A673 (cell line): Measurements from ENCODE around the gene S1PR4. TPM values are rescaled to one million over a fixed set of nuclear protein-coding genes. Genes with fewer than 3 reads are reported as not detected.

ENCODE experiments used
- BruUV-seq: library from RNA; stranded (reverse); fragments of 400-500 nt; replicated peaks from 2 replicates; lab custom pipeline; 2021; lab: Mats Ljungman, UMichigan
- CTCF ChIA-PET: fragments of 300-600 bp; sonication (Branson Sonifier 250); formaldehyde crosslinking; loops from one replicate; lab custom pipeline; 2022; ENCODE audit warnings: antibody characterized with exemption; lab: Charles Lee
- POLR2A ChIA-PET: fragments of 300-600 bp; sonication (Branson Sonifier 250); formaldehyde crosslinking; loops from one replicate; lab custom pipeline; 2022; ENCODE audit warnings: antibody characterized with exemption; ENCODE audit not compliant: low non-redundant PET; lab: Charles Lee
- DNase-seq: peaks from one replicate; pipeline ENCODE4 v3.0.0-alpha.2; 2015; ENCODE audit warnings: low spot score
- H3K27ac ChIP-seq: fragments of 200-600 bp; sonication (generic); 2 replicates; pipeline ENCODE4 v1.5.1; 2016; ENCODE audit warnings: mixed run types, low read depth, mild to moderate bottlenecking, mixed read lengths, antibody characterized with exemption, low read length; ENCODE audit not compliant: poor library complexity, severe bottlenecking
- H3K27me3 ChIP-seq: fragments of 200-600 bp; sonication (generic); replicated peaks from 2 replicates; pipeline ENCODE4 v1.6.1; 2017; ENCODE audit warnings: mixed run types, low read depth, mild to moderate bottlenecking, mixed read lengths, antibody characterized with exemption, low read length; ENCODE audit not compliant: insufficient read depth, poor library complexity
- H3K36me3 ChIP-seq: fragments of 200-600 bp; sonication (generic); 2 replicates; pipeline ENCODE4 v1.6.1; 2016; ENCODE audit warnings: mixed run types, mild to moderate bottlenecking, mixed read lengths, antibody characterized with exemption, low read length; ENCODE audit not compliant: insufficient read depth, poor library complexity, severe bottlenecking
- H3K4me1 ChIP-seq: fragments of 200-600 bp; sonication (generic); 2 replicates; pipeline ENCODE4 v1.6.1; 2017; ENCODE audit warnings: mixed run types, mild to moderate bottlenecking, mixed read lengths, antibody characterized with exemption, low read length; ENCODE audit not compliant: insufficient read depth, poor library complexity, severe bottlenecking
- H3K4me3 ChIP-seq: fragments of 200-600 bp; sonication (generic); 2 replicates; pipeline ENCODE4 v1.5.1; 2016; ENCODE audit warnings: low read depth, mixed run types, mild to moderate bottlenecking, mixed read lengths, low read length; ENCODE audit not compliant: poor library complexity, severe bottlenecking
- H3K9me3 ChIP-seq: fragments of 200-600 bp; sonication (generic); 2 replicates; pipeline ENCODE4 v1.6.1; 2016; ENCODE audit warnings: mixed run types, low read depth, mild to moderate bottlenecking, mixed read lengths, antibody characterized with exemption, low read length; ENCODE audit not compliant: poor library complexity, severe bottlenecking
- EZH2 ChIP-seq: fragments of 200-600 bp; sonication (generic); IDR thresholded peaks from 2 replicates; pipeline ENCODE4 v1.6.1; 2017; ENCODE audit warnings: borderline replicate concordance, low read depth, mild to moderate bottlenecking, mixed read lengths, antibody characterized with exemption, low read length; ENCODE audit not compliant: poor library complexity, severe bottlenecking
- intact Hi-C: fragments of 100-400 bp; cut with micrococcal nuclease; formaldehyde crosslinking; loops from one replicate; pipeline ENCODE4 v1.10.0; 2022; ENCODE audit not compliant: unreplicated experiment
- total RNA-seq: library from RNA; stranded (reverse); gene quantifications from 2 replicates; pipeline ENCODE4 v1.2.3, GENCODE V29; 2021
- TF ChIP-seq, protein P1 (sequence below): fragments of 300-800, 200-600 bp; sonication (generic); conservative IDR thresholded peaks from 2 replicates; pipeline ENCODE4 v1.5.1; 2017; ENCODE audit warnings: low read depth, mild to moderate bottlenecking, antibody characterized with exemption, low read length, moderate library complexity, mixed read lengths

S1PR4 gene
- total RNA-seq, 1 experiment from 2014 or later = not detected

DNA sequence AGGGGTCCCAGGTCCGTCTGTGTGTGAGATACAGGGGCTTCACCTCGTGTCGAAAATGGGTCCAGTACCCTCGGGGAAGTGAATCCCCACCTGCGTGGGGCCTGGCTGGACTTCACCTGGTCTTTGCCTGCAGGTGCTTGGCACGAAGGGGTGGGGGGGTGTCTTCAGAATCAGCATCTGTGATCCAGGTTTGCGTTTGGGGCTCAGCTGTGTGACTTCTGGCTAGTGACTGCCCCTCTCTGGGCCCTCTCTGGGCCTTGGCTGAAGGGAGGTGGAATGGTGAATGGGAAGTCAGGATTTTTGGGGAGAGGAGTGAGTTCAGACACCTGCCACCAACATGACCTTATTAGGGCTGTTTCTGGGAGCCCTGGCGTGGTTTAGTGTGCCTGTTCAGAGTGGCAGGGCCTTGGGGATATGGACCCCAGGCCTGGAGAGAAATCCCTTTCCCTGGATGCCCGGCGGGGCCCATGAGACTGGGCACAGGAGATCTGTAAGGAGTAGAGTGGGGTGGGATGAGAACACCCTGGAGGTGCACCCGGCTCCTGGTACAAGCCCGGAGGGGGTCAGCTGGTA lies 48.6 kb downstream of the S1PR4 start:
- Histone ChIP-seq H3K4me1 (no peaks in the 10 kb centered on the region), H3K4me3 (no peak overlapping the region), H3K27me3 (no peaks in the 10 kb centered on the region), H3K27ac (no peak overlapping the region), H3K36me3 (no peaks in the 10 kb centered on the region), H3K9me3 (no peaks in the 10 kb centered on the region)
- POLR2A ChIA-PET = no interaction called here
- intact Hi-C loops = no loop called here
- TF ChIP-seq EZH2 = no peak
- TF ChIP-seq, protein P1, sequence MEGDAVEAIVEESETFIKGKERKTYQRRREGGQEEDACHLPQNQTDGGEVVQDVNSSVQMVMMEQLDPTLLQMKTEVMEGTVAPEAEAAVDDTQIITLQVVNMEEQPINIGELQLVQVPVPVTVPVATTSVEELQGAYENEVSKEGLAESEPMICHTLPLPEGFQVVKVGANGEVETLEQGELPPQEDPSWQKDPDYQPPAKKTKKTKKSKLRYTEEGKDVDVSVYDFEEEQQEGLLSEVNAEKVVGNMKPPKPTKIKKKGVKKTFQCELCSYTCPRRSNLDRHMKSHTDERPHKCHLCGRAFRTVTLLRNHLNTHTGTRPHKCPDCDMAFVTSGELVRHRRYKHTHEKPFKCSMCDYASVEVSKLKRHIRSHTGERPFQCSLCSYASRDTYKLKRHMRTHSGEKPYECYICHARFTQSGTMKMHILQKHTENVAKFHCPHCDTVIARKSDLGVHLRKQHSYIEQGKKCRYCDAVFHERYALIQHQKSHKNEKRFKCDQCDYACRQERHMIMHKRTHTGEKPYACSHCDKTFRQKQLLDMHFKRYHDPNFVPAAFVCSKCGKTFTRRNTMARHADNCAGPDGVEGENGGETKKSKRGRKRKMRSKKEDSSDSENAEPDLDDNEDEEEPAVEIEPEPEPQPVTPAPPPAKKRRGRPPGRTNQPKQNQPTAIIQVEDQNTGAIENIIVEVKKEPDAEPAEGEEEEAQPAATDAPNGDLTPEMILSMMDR = no peak
- no TSS peak for BruUV-seq
- CTCF ChIA-PET = no interaction called here
- no peak for DNase-seq

DNA sequence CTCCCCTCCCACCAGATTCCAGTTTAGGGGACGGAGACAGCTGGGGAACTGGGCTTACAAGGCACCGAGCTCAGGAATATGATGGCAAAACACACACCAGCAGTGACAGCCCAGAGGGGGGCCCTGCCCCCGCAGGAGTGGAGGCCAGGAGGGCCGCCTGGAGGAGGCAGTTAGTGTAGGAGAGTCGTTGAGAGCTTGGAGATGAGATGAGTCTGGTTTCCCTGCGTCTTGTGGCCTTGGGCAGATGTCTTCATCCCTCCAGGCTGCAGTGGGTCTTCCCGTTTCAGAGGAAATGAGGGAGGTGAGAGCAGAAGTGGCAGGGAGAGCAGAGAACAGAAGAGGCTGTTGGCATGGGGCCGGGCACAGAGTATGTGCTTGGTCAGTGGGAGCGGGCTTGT lies 50.8 kb downstream of the S1PR4 start:
- BruUV-seq = no TSS peak
- no peak for DNase-seq
- no peak overlapping the region for H3K4me3 ChIP-seq
- H3K36me3 ChIP-seq = no peaks in the 10 kb centered on the region
- no peak overlapping the region for H3K27ac ChIP-seq
- ChIA-PET POLR2A (no interaction called here), CTCF (no interaction called here)
- no peaks in the 10 kb centered on the region for H3K27me3 ChIP-seq
- no peaks in the 10 kb centered on the region for H3K9me3 ChIP-seq
- intact Hi-C loops = no loop called here
- TF ChIP-seq, protein P1 = no peak
- no peak for TF ChIP-seq EZH2
- no peaks in the 10 kb centered on the region for H3K4me1 ChIP-seq

Other genes with a start within 250 kb of the S1PR4 start
- gene ZNF77, start 233.8 kb upstream of the S1PR4 start, total RNA-seq = 6.3 and 6.4 TPM in 2 replicates
- 1.1 TPM in 1 of 2 replicates, not detected in the other for gene TLE6, start 201.2 kb upstream of the S1PR4 start, total RNA-seq
- gene TLE2, start 149.5 kb upstream of the S1PR4 start, total RNA-seq = 10.8 and 18.3 TPM in 2 replicates
- 360 and 397 TPM in 2 replicates for gene TLE5, start 116.3 kb upstream of the S1PR4 start, total RNA-seq
- 61.6 and 64.3 TPM in 2 replicates for gene GNA11, start 84.4 kb upstream of the S1PR4 start, total RNA-seq
- 0.26 TPM in 1 of 2 replicates, not detected in the other for gene GNA15, start 42.7 kb upstream of the S1PR4 start, total RNA-seq
- 104 and 122 TPM in 2 replicates for gene NCLN, start 7.2 kb downstream of the S1PR4 start, total RNA-seq
- 3.1 and 3.7 TPM in 2 replicates for gene CELF5, start 45.9 kb downstream of the S1PR4 start, total RNA-seq
- 112 and 122 TPM in 2 replicates for gene NFIC, start 187.8 kb downstream of the S1PR4 start, total RNA-seq